ENCODE measurements around the gene SSR3.

DNA sequence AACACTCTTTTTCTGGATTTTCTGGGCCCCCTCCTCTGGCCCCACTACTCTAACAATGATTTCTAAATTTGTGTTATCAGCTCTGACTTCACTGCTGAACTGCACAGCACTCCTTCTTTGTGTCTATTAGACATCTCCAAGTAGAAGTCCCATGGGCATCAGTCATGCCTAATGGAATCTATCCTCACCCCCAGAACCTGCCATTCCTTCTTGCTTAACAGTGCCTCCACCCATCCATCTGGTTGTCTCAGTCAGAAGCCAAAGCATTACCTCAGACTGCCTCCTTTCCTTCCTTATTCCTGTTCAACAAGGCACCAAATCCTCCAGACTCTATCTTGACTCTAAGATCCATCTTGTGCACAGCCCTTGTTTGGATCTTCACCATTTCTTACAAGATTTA lies 36.2 kb downstream of the SSR3 start:
- TF ChIP-seq, protein P1, sequence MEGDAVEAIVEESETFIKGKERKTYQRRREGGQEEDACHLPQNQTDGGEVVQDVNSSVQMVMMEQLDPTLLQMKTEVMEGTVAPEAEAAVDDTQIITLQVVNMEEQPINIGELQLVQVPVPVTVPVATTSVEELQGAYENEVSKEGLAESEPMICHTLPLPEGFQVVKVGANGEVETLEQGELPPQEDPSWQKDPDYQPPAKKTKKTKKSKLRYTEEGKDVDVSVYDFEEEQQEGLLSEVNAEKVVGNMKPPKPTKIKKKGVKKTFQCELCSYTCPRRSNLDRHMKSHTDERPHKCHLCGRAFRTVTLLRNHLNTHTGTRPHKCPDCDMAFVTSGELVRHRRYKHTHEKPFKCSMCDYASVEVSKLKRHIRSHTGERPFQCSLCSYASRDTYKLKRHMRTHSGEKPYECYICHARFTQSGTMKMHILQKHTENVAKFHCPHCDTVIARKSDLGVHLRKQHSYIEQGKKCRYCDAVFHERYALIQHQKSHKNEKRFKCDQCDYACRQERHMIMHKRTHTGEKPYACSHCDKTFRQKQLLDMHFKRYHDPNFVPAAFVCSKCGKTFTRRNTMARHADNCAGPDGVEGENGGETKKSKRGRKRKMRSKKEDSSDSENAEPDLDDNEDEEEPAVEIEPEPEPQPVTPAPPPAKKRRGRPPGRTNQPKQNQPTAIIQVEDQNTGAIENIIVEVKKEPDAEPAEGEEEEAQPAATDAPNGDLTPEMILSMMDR (IDR thresholded peaks at IDR 0.05) = no peak
- TF ChIP-seq POLR2A (IDR thresholded peaks at IDR 0.05) = no peak

Measured in esophagus squamous epithelium (tissue), 4 donors.